HEK293 (cell line): ENCODE data around the gene KANTR.

Experiments
- INSM2 ChIP-seq: fragments of 450-650 bp; formaldehyde crosslinking; IDR thresholded peaks from 2 replicates; pipeline ENCODE4 v1.5.1; 2016; ENCODE audit warnings: missing biosample characterization, missing genetic modification characterization
- KLF16 ChIP-seq: fragments of 450-650 bp; formaldehyde crosslinking; IDR thresholded peaks from 2 replicates; pipeline ENCODE4 v1.5.1; 2017; ENCODE audit warnings: missing biosample characterization, missing genetic modification characterization
- KLF8 ChIP-seq: fragments of 450-650 bp; formaldehyde crosslinking; IDR thresholded peaks from 2 replicates; pipeline ENCODE4 v1.5.1; 2016; ENCODE audit warnings: missing biosample characterization, missing genetic modification characterization
- PRDM1 ChIP-seq: fragments of 450-650 bp; formaldehyde crosslinking; IDR thresholded peaks from 2 replicates; pipeline ENCODE4; 2016; ENCODE audit warnings: missing biosample characterization, missing genetic modification characterization
- ZBTB8A ChIP-seq: fragments of 450-650 bp; formaldehyde crosslinking; IDR thresholded peaks from 2 replicates; pipeline ENCODE4 v1.5.1; 2016; ENCODE audit warnings: missing biosample characterization, missing genetic modification characterization
- ZNF10 ChIP-seq: fragments of 450-650 bp; formaldehyde crosslinking; IDR thresholded peaks from 2 replicates; pipeline ENCODE4 v1.5.1; 2017; ENCODE audit warnings: missing biosample characterization, missing genetic modification characterization
- ZNF24 ChIP-seq: fragments of 450-650 bp; formaldehyde crosslinking; IDR thresholded peaks from 2 replicates; pipeline ENCODE4 v1.5.1; 2016; ENCODE audit warnings: missing biosample characterization, missing genetic modification characterization
- ZNF292 ChIP-seq: fragments of 450-650 bp; formaldehyde crosslinking; IDR thresholded peaks from 2 replicates; pipeline ENCODE4 v1.5.1; 2016; ENCODE audit warnings: low read depth, missing biosample characterization, missing genetic modification characterization, borderline replicate concordance
- ZNF302 ChIP-seq: fragments of 450-650 bp; formaldehyde crosslinking; IDR thresholded peaks from 2 replicates; pipeline ENCODE4 v1.5.1; 2016; ENCODE audit warnings: missing biosample characterization, missing genetic modification characterization, low read depth
- ZNF311 ChIP-seq: fragments of 450-650 bp; formaldehyde crosslinking; IDR thresholded peaks from 2 replicates; pipeline ENCODE4 v1.5.1; 2017; ENCODE audit warnings: missing biosample characterization, missing genetic modification characterization, borderline replicate concordance
- ZNF350 ChIP-seq: fragments of 450-650 bp; formaldehyde crosslinking; IDR thresholded peaks from 2 replicates; pipeline ENCODE4 v1.5.0; 2017; ENCODE audit warnings: missing biosample characterization, mild to moderate bottlenecking, missing genetic modification characterization
- ZNF354C ChIP-seq: fragments of 450-650 bp; formaldehyde crosslinking; IDR thresholded peaks from 2 replicates; pipeline ENCODE4 v1.5.1; 2016; ENCODE audit warnings: missing biosample characterization, missing genetic modification characterization, low read depth, borderline replicate concordance
- ZNF366 ChIP-seq: fragments of 450-650 bp; formaldehyde crosslinking; conservative IDR thresholded peaks from 2 replicates; pipeline ENCODE4 v1.5.1; 2016; ENCODE audit warnings: missing biosample characterization, missing genetic modification characterization
- ZNF394 ChIP-seq: fragments of 450-650 bp; formaldehyde crosslinking; IDR thresholded peaks from 2 replicates; pipeline ENCODE4 v1.5.1; 2016; ENCODE audit warnings: missing biosample characterization, missing genetic modification characterization, mild to moderate bottlenecking, moderate library complexity, borderline replicate concordance
- ZNF423 ChIP-seq: fragments of 450-650 bp; formaldehyde crosslinking; IDR thresholded peaks from 2 replicates; pipeline ENCODE4 v1.5.1; 2016; ENCODE audit warnings: missing biosample characterization, missing genetic modification characterization
- ZNF449 ChIP-seq: fragments of 450-650 bp; formaldehyde crosslinking; IDR thresholded peaks from 2 replicates; pipeline ENCODE4 v1.5.1; 2017; ENCODE audit warnings: missing biosample characterization, mild to moderate bottlenecking, missing genetic modification characterization, moderate library complexity
- ZNF600 ChIP-seq: fragments of 450-650 bp; formaldehyde crosslinking; IDR thresholded peaks from 2 replicates; pipeline ENCODE4 v1.5.1; 2016; ENCODE audit warnings: missing biosample characterization, missing genetic modification characterization
- ZNF610 ChIP-seq: fragments of 450-650 bp; formaldehyde crosslinking; IDR thresholded peaks from 2 replicates; pipeline ENCODE4 v1.5.1; 2016; ENCODE audit warnings: missing biosample characterization, missing genetic modification characterization, borderline replicate concordance
- ZNF76 ChIP-seq: fragments of 450-650 bp; formaldehyde crosslinking; IDR thresholded peaks from 2 replicates; pipeline ENCODE4; 2016; ENCODE audit warnings: low read depth, missing biosample characterization, missing genetic modification characterization, borderline replicate concordance
- ZNF792 ChIP-seq: fragments of 450-650 bp; formaldehyde crosslinking; IDR thresholded peaks from 2 replicates; pipeline ENCODE4 v1.5.1; 2016; ENCODE audit warnings: missing biosample characterization, missing genetic modification characterization
- ZNF837 ChIP-seq: fragments of 450-650 bp; formaldehyde crosslinking; IDR thresholded peaks from 2 replicates; pipeline ENCODE4 v1.5.1; 2016; ENCODE audit warnings: missing biosample characterization, missing genetic modification characterization
- ZNF843 ChIP-seq: fragments of 450-650 bp; formaldehyde crosslinking; IDR thresholded peaks from 2 replicates; pipeline ENCODE4 v1.5.1; 2016; ENCODE audit warnings: missing biosample characterization, missing genetic modification characterization
- ZSCAN16 ChIP-seq: fragments of 450-650 bp; formaldehyde crosslinking; IDR thresholded peaks from 2 replicates; pipeline ENCODE4 v1.5.1; 2016; ENCODE audit warnings: missing biosample characterization, missing genetic modification characterization
- ZSCAN5A ChIP-seq: fragments of 450-650 bp; formaldehyde crosslinking; IDR thresholded peaks from 2 replicates; pipeline ENCODE4 v1.5.1; 2016; ENCODE audit warnings: missing biosample characterization, missing genetic modification characterization
- TF ChIP-seq, protein P1 (sequence below): fragments of 450-650 bp; formaldehyde crosslinking; IDR thresholded peaks from 2 replicates; pipeline ENCODE4 v1.5.1; 2016; ENCODE audit warnings: missing biosample characterization, missing genetic modification characterization
- TF ChIP-seq, protein P2 (sequence below): IDR thresholded peaks from 2 replicates; pipeline ENCODE4 v1.6.1; 2011; ENCODE audit warnings: mild to moderate bottlenecking, low read depth, low read length, borderline replicate concordance
- TF ChIP-seq, protein P3 (sequence below): fragments of 450-650 bp; formaldehyde crosslinking; IDR thresholded peaks from 2 replicates; pipeline ENCODE4 v1.5.1; 2016; ENCODE audit warnings: missing biosample characterization, missing genetic modification characterization
- TF ChIP-seq, protein P4 (sequence below): fragments of 450-650 bp; formaldehyde crosslinking; IDR thresholded peaks from 2 replicates; pipeline ENCODE4 v1.5.1; 2016; ENCODE audit warnings: missing biosample characterization, missing genetic modification characterization

The KANTR gene

GRCh38 chrX:53093177-53093655 lies 726 bp upstream of the KANTR start (continued):
- peak; percentile 81 for TF ChIP-seq KLF8
- TF ChIP-seq, protein P1, sequence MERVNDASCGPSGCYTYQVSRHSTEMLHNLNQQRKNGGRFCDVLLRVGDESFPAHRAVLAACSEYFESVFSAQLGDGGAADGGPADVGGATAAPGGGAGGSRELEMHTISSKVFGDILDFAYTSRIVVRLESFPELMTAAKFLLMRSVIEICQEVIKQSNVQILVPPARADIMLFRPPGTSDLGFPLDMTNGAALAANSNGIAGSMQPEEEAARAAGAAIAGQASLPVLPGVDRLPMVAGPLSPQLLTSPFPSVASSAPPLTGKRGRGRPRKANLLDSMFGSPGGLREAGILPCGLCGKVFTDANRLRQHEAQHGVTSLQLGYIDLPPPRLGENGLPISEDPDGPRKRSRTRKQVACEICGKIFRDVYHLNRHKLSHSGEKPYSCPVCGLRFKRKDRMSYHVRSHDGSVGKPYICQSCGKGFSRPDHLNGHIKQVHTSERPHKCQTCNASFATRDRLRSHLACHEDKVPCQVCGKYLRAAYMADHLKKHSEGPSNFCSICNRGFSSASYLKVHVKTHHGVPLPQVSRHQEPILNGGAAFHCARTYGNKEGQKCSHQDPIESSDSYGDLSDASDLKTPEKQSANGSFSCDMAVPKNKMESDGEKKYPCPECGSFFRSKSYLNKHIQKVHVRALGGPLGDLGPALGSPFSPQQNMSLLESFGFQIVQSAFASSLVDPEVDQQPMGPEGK (tag by site-specific recombination) = 0 out of 2 replicates have a peak, but pooled peaks have one; percentile 33
- TF ChIP-seq, protein P2, sequence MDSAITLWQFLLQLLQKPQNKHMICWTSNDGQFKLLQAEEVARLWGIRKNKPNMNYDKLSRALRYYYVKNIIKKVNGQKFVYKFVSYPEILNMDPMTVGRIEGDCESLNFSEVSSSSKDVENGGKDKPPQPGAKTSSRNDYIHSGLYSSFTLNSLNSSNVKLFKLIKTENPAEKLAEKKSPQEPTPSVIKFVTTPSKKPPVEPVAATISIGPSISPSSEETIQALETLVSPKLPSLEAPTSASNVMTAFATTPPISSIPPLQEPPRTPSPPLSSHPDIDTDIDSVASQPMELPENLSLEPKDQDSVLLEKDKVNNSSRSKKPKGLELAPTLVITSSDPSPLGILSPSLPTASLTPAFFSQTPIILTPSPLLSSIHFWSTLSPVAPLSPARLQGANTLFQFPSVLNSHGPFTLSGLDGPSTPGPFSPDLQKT = no peak
- no peak for TF ChIP-seq ZNF292 (tag by site-specific recombination)
- TF ChIP-seq ZSCAN16 (tag by site-specific recombination) = no peak
- TF ChIP-seq ZNF449 (tag by site-specific recombination) = no peak
- no peak for TF ChIP-seq INSM2 (tag by site-specific recombination)
- TF ChIP-seq ZNF837 (tag by site-specific recombination) = no peak
- TF ChIP-seq ZNF76 (tag by site-specific recombination) = no peak
- TF ChIP-seq ZNF366 (tag by site-specific recombination) = no peak; the same call in 1 of the 2 replicates
- TF ChIP-seq, protein P3, sequence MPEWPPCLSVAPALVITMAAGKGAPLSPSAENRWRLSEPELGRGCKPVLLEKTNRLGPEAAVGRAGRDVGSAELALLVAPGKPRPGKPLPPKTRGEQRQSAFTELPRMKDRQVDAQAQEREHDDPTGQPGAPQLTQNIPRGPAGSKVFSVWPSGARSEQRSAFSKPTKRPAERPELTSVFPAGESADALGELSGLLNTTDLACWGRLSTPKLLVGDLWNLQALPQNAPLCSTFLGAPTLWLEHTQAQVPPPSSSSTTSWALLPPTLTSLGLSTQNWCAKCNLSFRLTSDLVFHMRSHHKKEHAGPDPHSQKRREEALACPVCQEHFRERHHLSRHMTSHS (tag by site-specific recombination) = no peak
- TF ChIP-seq ZNF610 (tag by site-specific recombination) = 0 out of 2 replicates have a peak, but pooled peaks have one; percentile 40
- TF ChIP-seq ZNF10 (tag by site-specific recombination) = no peak
- no peak for TF ChIP-seq ZNF843 (tag by site-specific recombination)
- TF ChIP-seq KLF16 (tag by site-specific recombination) = 0 out of 2 replicates have a peak, but pooled peaks have one; percentile 24
- no peak for TF ChIP-seq ZBTB8A (tag by site-specific recombination)
- TF ChIP-seq, protein P4, sequence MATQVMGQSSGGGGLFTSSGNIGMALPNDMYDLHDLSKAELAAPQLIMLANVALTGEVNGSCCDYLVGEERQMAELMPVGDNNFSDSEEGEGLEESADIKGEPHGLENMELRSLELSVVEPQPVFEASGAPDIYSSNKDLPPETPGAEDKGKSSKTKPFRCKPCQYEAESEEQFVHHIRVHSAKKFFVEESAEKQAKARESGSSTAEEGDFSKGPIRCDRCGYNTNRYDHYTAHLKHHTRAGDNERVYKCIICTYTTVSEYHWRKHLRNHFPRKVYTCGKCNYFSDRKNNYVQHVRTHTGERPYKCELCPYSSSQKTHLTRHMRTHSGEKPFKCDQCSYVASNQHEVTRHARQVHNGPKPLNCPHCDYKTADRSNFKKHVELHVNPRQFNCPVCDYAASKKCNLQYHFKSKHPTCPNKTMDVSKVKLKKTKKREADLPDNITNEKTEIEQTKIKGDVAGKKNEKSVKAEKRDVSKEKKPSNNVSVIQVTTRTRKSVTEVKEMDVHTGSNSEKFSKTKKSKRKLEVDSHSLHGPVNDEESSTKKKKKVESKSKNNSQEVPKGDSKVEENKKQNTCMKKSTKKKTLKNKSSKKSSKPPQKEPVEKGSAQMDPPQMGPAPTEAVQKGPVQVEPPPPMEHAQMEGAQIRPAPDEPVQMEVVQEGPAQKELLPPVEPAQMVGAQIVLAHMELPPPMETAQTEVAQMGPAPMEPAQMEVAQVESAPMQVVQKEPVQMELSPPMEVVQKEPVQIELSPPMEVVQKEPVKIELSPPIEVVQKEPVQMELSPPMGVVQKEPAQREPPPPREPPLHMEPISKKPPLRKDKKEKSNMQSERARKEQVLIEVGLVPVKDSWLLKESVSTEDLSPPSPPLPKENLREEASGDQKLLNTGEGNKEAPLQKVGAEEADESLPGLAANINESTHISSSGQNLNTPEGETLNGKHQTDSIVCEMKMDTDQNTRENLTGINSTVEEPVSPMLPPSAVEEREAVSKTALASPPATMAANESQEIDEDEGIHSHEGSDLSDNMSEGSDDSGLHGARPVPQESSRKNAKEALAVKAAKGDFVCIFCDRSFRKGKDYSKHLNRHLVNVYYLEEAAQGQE (tag by site-specific recombination) = no peak
- TF ChIP-seq ZNF423 = no peak
- TF ChIP-seq ZNF354C (tag by site-specific recombination) = no peak
- no peak for TF ChIP-seq ZNF600
- TF ChIP-seq ZNF311 = no peak
- TF ChIP-seq ZSCAN5A (tag by site-specific recombination) = no peak
- no peak for TF ChIP-seq ZNF350 (tag by site-specific recombination)
- TF ChIP-seq ZNF24 = 0 out of 2 replicates have a peak, but pooled peaks have one; percentile 31
- no peak for TF ChIP-seq ZNF394 (tag by site-specific recombination)
- TF ChIP-seq ZNF792 (tag by site-specific recombination) = no peak
- TF ChIP-seq PRDM1 (tag by site-specific recombination) = no peak
- TF ChIP-seq ZNF302 (tag by site-specific recombination) = no peak
